PC-9 (cell line): ENCODE data around the gene FBXO9.

Source experiments
- EZH2 ChIP-seq: fragments of 200-600 bp; sonication (generic); IDR thresholded peaks from 2 replicates; pipeline ENCODE4 v1.8.0; 2017; ENCODE audit warnings: antibody characterized with exemption, low read depth
- TF ChIP-seq, protein P1 (sequence below): fragments of 200-600 bp; sonication (generic); conservative IDR thresholded peaks from 2 replicates; pipeline ENCODE4 v1.6.1; 2017; ENCODE audit warnings: mixed run types, antibody characterized with exemption, mild to moderate bottlenecking, moderate library complexity

GRCh38 chr6:53112404-53112803 lies 47.2 kb downstream of the FBXO9 start:
- TF ChIP-seq, protein P1, sequence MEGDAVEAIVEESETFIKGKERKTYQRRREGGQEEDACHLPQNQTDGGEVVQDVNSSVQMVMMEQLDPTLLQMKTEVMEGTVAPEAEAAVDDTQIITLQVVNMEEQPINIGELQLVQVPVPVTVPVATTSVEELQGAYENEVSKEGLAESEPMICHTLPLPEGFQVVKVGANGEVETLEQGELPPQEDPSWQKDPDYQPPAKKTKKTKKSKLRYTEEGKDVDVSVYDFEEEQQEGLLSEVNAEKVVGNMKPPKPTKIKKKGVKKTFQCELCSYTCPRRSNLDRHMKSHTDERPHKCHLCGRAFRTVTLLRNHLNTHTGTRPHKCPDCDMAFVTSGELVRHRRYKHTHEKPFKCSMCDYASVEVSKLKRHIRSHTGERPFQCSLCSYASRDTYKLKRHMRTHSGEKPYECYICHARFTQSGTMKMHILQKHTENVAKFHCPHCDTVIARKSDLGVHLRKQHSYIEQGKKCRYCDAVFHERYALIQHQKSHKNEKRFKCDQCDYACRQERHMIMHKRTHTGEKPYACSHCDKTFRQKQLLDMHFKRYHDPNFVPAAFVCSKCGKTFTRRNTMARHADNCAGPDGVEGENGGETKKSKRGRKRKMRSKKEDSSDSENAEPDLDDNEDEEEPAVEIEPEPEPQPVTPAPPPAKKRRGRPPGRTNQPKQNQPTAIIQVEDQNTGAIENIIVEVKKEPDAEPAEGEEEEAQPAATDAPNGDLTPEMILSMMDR: no peak
- no peak for TF ChIP-seq EZH2
